K562 (cell line): ENCODE results near the gene TMEM217. TPM values are rescaled to one million over a fixed set of nuclear protein-coding genes. Genes with fewer than 3 reads are reported as not detected.

ENCODE experiments used
- CHD4 ChIP-seq: fragments of 200-600 bp; sonication (generic); IDR thresholded peaks from 3 replicates; pipeline ENCODE4 v1.6.1; 2012; ENCODE audit warnings: low read depth, mild to moderate bottlenecking, mixed read lengths, low read length, inconsistent platforms; ENCODE audit not compliant: insufficient read depth, insufficient replicate concordance, poor library complexity, severe bottlenecking
- DACH1 ChIP-seq: fragments of 450-650 bp; IDR thresholded peaks from 2 replicates; pipeline ENCODE4 v1.6.1; 2018; ENCODE audit not compliant: partially characterized antibody
- ELF2 ChIP-seq: fragments of 250-450 bp; sonication (Bioruptor Pico); IDR thresholded peaks from 2 replicates; pipeline ENCODE4 v1.5.0; 2021; ENCODE audit warnings: mild to moderate bottlenecking
- GATA2 ChIP-seq: sonication (generic); formaldehyde crosslinking; IDR thresholded peaks from 2 replicates; pipeline ENCODE4 v1.4.0; 2020; ENCODE audit warnings: mild to moderate bottlenecking, missing genetic modification reagents
- GTF2E2 ChIP-seq: fragments of 200-800 bp; sonication (Bioruptor generic); IDR thresholded peaks from 2 replicates; pipeline ENCODE4 v1.6.1; 2016; ENCODE audit warnings: missing genetic modification characterization, missing compliant biosample characterization
- NRF1 ChIP-seq, 2 experiments: fragments of 450-650 bp; IDR thresholded peaks in 1 of 2; conservative IDR thresholded peaks in 1 of 2; 2 replicates each; pipeline ENCODE4 v1.6.1; 2014; ENCODE audit warnings: mild to moderate bottlenecking in 2 of 2
- PHB2 ChIP-seq: fragments of 450-650 bp; IDR thresholded peaks from 2 replicates; pipeline ENCODE4 v1.6.1; 2017; ENCODE audit warnings: low read depth
- ZNF3 ChIP-seq: fragments of 250-450 bp; sonication (Bioruptor Pico); IDR thresholded peaks from 2 replicates; pipeline ENCODE4 v1.5.0; 2021; ENCODE audit warnings: mild to moderate bottlenecking, moderate library complexity
- polyA plus RNA-seq, 8 experiments: library from polyadenylated mRNA; depleted of rRNA in 4 of 8; stranded (reverse) in 5 of 8; unstranded in 3 of 8; fragments of >200 nt; fragmentation: Nextera tagmentation in 2 of 8; fragmentation: Illumina TruSeq in 1 of 8; extraction: Ambion mirVana in 2 of 8; extraction: Trizol in 1 of 8; gene quantifications; 2 replicates each; pipeline versions ENCODE4 v1.2.1 to v1.2.3, GENCODE V29; 2011 to 2014; ENCODE audit warnings: inconsistent platforms in 1 of 8, missing spikeins in 1 of 8
- total RNA-seq, 7 experiments: library from RNA; depleted of rRNA in 6 of 7; stranded (reverse); fragments of >200 nt in 6 of 7; fragmentation: Illumina TruSeq in 2 of 7; extraction: Trizol in 2 of 7; gene quantifications; 2 replicates each; pipeline versions ENCODE4 v1.2.1 to v1.2.3, GENCODE V29; 2011 to 2021; ENCODE audit warnings: low replicate concordance in 1 of 7
- TF ChIP-seq, protein P1 (sequence below), 2 experiments: fragments of 450-650 bp; formaldehyde crosslinking in 1 of 2; IDR thresholded peaks; 2 replicates each; pipeline versions ENCODE4 v1.4.0 to v1.6.1; 2014 to 2020; ENCODE audit warnings: mild to moderate bottlenecking in 2 of 2, borderline replicate concordance in 1 of 2, low read depth in 1 of 2
- TF ChIP-seq, protein P2 (sequence below): fragments of 250-450 bp; sonication (Bioruptor Pico); IDR thresholded peaks from 2 replicates; pipeline ENCODE4 v1.5.0; 2020; ENCODE audit warnings: mild to moderate bottlenecking, borderline replicate concordance
- TF ChIP-seq, protein P3 (sequence below): fragments of 450-650 bp; IDR thresholded peaks from 2 replicates; pipeline ENCODE4 v1.6.1; 2018; ENCODE audit not compliant: partially characterized antibody

TMEM217 gene
- total and polyA plus RNA-seq, 9 of the 15 experiments (the other 6 are each of a cell fraction or from before 2014, with no cell fraction given): 1.3 to 8.0 (median 1.9) TPM

DNA sequence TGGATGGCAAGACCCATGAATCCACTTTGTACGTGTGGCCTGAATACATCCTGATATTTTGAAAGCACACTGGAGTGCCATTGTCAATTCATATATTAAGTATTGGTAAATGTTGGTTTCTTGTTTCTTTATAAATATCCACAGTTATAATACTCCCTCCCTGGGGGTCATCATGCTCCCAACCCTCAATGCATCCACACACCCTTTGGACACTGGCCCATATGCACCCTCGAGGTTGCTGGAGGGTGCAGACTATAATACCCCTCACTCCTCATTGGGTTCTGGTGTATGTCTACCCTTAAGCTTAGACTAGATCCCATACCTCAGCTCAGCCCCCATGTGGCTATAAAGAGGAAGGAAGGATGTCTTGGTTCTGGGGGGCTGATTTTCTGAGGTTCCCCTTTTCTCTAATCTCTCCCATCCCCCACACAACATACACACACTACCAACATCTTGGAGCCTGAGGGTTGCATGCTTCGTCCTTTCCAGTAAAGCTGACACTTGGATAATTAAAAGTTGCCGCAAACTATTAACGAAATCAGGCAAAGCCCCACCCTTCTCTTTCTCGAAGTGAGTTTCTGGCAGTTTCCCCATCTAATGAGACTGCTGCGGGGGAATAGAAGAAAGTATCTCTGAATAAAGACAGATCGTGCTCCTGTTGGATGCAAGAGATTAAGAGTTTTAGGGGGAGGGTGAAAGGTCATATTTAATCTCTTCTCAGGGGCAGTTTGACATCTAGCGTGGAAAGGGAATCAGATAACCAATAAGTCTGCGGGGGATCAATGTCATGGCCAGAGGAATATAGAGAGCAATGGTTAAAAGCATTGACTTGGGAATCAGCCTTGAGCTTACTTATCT is 80.6 kb downstream of the TMEM217 start (continued):
- TF ChIP-seq, protein P1, sequence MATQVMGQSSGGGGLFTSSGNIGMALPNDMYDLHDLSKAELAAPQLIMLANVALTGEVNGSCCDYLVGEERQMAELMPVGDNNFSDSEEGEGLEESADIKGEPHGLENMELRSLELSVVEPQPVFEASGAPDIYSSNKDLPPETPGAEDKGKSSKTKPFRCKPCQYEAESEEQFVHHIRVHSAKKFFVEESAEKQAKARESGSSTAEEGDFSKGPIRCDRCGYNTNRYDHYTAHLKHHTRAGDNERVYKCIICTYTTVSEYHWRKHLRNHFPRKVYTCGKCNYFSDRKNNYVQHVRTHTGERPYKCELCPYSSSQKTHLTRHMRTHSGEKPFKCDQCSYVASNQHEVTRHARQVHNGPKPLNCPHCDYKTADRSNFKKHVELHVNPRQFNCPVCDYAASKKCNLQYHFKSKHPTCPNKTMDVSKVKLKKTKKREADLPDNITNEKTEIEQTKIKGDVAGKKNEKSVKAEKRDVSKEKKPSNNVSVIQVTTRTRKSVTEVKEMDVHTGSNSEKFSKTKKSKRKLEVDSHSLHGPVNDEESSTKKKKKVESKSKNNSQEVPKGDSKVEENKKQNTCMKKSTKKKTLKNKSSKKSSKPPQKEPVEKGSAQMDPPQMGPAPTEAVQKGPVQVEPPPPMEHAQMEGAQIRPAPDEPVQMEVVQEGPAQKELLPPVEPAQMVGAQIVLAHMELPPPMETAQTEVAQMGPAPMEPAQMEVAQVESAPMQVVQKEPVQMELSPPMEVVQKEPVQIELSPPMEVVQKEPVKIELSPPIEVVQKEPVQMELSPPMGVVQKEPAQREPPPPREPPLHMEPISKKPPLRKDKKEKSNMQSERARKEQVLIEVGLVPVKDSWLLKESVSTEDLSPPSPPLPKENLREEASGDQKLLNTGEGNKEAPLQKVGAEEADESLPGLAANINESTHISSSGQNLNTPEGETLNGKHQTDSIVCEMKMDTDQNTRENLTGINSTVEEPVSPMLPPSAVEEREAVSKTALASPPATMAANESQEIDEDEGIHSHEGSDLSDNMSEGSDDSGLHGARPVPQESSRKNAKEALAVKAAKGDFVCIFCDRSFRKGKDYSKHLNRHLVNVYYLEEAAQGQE (IDR thresholded peaks at IDR 0.05; ENCODE audit: borderline replicate concordance): peak; percentile 63
- TF ChIP-seq, protein P1 (CRISPR knock-in tag; IDR thresholded peaks at IDR 0.05; ENCODE audit: low read depth): no peak
- TF ChIP-seq PHB2 (peak; percentile 60; the same call in 1 of the 2 replicates), DACH1 (no peak), ZNF3 (CRISPR knock-in tag) (peak; percentile 53), GATA2 (0 out of 2 replicates have a peak, but pooled peaks have one; percentile 26), GTF2E2 (tag) (0 out of 2 replicates have a peak, but pooled peaks have one; percentile 26), NRF1 (conservative IDR thresholded peaks at IDR 0.05 in 1 of 2, IDR thresholded peaks at IDR 0.05 in 1 of 2) (no peak), CHD4 (no peak), ELF2 (CRISPR knock-in tag) (peak; percentile 71)
- TF ChIP-seq, protein P2, sequence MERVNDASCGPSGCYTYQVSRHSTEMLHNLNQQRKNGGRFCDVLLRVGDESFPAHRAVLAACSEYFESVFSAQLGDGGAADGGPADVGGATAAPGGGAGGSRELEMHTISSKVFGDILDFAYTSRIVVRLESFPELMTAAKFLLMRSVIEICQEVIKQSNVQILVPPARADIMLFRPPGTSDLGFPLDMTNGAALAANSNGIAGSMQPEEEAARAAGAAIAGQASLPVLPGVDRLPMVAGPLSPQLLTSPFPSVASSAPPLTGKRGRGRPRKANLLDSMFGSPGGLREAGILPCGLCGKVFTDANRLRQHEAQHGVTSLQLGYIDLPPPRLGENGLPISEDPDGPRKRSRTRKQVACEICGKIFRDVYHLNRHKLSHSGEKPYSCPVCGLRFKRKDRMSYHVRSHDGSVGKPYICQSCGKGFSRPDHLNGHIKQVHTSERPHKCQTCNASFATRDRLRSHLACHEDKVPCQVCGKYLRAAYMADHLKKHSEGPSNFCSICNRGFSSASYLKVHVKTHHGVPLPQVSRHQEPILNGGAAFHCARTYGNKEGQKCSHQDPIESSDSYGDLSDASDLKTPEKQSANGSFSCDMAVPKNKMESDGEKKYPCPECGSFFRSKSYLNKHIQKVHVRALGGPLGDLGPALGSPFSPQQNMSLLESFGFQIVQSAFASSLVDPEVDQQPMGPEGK (CRISPR knock-in tag): no peak
- TF ChIP-seq, protein P3, sequence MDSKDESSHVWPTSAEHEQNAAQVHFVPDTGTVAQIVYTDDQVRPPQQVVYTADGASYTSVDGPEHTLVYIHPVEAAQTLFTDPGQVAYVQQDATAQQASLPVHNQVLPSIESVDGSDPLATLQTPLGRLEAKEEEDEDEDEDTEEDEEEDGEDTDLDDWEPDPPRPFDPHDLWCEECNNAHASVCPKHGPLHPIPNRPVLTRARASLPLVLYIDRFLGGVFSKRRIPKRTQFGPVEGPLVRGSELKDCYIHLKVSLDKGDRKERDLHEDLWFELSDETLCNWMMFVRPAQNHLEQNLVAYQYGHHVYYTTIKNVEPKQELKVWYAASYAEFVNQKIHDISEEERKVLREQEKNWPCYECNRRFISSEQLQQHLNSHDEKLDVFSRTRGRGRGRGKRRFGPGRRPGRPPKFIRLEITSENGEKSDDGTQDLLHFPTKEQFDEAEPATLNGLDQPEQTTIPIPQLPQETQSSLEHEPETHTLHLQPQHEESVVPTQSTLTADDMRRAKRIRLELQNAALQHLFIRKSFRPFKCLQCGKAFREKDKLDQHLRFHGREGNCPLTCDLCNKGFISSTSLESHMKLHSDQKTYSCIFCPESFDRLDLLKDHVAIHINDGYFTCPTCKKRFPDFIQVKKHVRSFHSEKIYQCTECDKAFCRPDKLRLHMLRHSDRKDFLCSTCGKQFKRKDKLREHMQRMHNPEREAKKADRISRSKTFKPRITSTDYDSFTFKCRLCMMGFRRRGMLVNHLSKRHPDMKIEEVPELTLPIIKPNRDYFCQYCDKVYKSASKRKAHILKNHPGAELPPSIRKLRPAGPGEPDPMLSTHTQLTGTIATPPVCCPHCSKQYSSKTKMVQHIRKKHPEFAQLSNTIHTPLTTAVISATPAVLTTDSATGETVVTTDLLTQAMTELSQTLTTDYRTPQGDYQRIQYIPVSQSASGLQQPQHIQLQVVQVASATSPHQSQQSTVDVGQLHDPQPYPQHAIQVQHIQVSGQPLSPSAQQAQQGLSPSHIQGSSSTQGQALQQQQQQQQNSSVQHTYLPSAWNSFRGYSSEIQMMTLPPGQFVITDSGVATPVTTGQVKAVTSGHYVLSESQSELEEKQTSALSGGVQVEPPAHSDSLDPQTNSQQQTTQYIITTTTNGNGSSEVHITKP: peak; percentile 71
